Measurements from ENCODE around the gene NSRP1.

Gene NSRP1

DNA sequence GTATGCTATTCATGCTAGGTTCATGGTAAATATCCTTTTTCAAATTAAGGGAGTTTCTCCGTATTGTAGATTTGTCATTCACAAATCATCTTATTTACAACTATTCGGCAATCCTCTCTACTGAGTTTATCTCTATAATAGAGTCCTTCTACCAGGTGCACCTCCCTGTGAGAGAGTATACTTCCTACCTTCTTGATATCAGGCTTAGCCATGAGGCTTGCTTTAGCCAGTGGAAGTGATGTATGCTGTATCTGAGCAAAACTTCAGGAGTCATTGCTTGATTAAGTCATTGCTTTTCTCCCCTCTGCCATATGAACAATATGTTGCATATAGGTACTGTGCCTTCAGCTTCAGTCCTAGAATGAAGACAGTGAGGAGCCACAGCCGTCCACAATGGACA, 20.5 kb downstream of the NSRP1 start:
- TF ChIP-seq CREB1 (IDR thresholded peaks at IDR 0.05; ENCODE audit: low read depth) (no peak), EP300 (IDR thresholded peaks at IDR 0.05; ENCODE audit: borderline replicate concordance) (no peak), TEAD4 (IDR thresholded peaks at IDR 0.05) (no peak), EGR1 (IDR thresholded peaks at IDR 0.05) (no peak), TAF1 (IDR thresholded peaks at IDR 0.05; ENCODE audit: low read depth) (no peak), YY1 (IDR thresholded peaks at IDR 0.05; ENCODE audit: low read depth) (no peak), TCF12 (IDR thresholded peaks at IDR 0.05; ENCODE audit: low read depth) (no peak), CEBPB (IDR thresholded peaks at IDR 0.05) (no peak), FOXM1 (IDR thresholded peaks at IDR 0.05; ENCODE audit: borderline replicate concordance, low read depth) (no peak), RAD21 (IDR thresholded peaks at IDR 0.05; ENCODE audit: low read depth) (no peak), ZBTB7A (IDR thresholded peaks at IDR 0.05; ENCODE audit: low read depth) (no peak), NFIC (IDR thresholded peaks at IDR 0.05) (no peak)
- TF ChIP-seq, protein P1, sequence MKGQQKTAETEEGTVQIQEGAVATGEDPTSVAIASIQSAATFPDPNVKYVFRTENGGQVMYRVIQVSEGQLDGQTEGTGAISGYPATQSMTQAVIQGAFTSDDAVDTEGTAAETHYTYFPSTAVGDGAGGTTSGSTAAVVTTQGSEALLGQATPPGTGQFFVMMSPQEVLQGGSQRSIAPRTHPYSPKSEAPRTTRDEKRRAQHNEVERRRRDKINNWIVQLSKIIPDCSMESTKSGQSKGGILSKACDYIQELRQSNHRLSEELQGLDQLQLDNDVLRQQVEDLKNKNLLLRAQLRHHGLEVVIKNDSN (IDR thresholded peaks at IDR 0.05), result no peak
- TF ChIP-seq, protein P2, sequence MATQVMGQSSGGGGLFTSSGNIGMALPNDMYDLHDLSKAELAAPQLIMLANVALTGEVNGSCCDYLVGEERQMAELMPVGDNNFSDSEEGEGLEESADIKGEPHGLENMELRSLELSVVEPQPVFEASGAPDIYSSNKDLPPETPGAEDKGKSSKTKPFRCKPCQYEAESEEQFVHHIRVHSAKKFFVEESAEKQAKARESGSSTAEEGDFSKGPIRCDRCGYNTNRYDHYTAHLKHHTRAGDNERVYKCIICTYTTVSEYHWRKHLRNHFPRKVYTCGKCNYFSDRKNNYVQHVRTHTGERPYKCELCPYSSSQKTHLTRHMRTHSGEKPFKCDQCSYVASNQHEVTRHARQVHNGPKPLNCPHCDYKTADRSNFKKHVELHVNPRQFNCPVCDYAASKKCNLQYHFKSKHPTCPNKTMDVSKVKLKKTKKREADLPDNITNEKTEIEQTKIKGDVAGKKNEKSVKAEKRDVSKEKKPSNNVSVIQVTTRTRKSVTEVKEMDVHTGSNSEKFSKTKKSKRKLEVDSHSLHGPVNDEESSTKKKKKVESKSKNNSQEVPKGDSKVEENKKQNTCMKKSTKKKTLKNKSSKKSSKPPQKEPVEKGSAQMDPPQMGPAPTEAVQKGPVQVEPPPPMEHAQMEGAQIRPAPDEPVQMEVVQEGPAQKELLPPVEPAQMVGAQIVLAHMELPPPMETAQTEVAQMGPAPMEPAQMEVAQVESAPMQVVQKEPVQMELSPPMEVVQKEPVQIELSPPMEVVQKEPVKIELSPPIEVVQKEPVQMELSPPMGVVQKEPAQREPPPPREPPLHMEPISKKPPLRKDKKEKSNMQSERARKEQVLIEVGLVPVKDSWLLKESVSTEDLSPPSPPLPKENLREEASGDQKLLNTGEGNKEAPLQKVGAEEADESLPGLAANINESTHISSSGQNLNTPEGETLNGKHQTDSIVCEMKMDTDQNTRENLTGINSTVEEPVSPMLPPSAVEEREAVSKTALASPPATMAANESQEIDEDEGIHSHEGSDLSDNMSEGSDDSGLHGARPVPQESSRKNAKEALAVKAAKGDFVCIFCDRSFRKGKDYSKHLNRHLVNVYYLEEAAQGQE (IDR thresholded peaks at IDR 0.05; ENCODE audit: low read depth), result no peak
- TF ChIP-seq, protein P3, sequence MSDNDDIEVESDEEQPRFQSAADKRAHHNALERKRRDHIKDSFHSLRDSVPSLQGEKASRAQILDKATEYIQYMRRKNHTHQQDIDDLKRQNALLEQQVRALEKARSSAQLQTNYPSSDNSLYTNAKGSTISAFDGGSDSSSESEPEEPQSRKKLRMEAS (IDR thresholded peaks at IDR 0.05), result no peak

DNA sequence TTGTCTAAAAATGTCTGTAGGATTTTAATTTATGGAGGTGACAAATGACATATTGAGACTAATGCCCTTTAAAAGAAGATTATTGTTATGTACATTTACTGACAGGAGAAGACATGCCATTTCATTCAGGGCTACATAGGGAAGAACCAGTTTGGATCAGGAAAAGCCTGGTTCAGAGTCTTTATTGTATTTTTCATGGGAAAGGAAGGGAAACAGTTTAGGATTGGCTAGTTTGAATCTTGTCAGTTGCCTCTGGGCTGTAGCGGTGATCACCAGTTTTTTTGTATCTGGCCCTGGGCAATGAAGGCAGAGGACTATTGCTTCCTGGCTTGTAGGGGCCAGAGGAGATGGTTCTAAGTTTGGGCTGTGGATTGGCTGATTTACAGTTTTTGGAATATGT, 31.8 kb downstream of the NSRP1 start:
- TF ChIP-seq EP300 (IDR thresholded peaks at IDR 0.05; ENCODE audit: borderline replicate concordance) (no peak), CEBPB (IDR thresholded peaks at IDR 0.05) (no peak), EGR1 (IDR thresholded peaks at IDR 0.05) (no peak), TAF1 (IDR thresholded peaks at IDR 0.05; ENCODE audit: low read depth) (no peak), RAD21 (IDR thresholded peaks at IDR 0.05; ENCODE audit: low read depth) (no peak), NFIC (IDR thresholded peaks at IDR 0.05) (no peak), ZBTB7A (IDR thresholded peaks at IDR 0.05; ENCODE audit: low read depth) (no peak), TCF12 (IDR thresholded peaks at IDR 0.05; ENCODE audit: low read depth) (no peak), YY1 (IDR thresholded peaks at IDR 0.05; ENCODE audit: low read depth) (no peak)
- TF ChIP-seq, protein P3 (IDR thresholded peaks at IDR 0.05), result no peak

- TF ChIP-seq TEAD4 (IDR thresholded peaks at IDR 0.05) (no peak), EGR1 (IDR thresholded peaks at IDR 0.05) (no peak), FOXM1 (IDR thresholded peaks at IDR 0.05; ENCODE audit: borderline replicate concordance, low read depth) (no peak), RAD21 (IDR thresholded peaks at IDR 0.05; ENCODE audit: low read depth) (no peak)
- TF ChIP-seq, protein P1 (IDR thresholded peaks at IDR 0.05), result no peak
These were observed 34.9 kb downstream of the NSRP1 start for GRCh38 chr17:30151471-30151870.

DNA sequence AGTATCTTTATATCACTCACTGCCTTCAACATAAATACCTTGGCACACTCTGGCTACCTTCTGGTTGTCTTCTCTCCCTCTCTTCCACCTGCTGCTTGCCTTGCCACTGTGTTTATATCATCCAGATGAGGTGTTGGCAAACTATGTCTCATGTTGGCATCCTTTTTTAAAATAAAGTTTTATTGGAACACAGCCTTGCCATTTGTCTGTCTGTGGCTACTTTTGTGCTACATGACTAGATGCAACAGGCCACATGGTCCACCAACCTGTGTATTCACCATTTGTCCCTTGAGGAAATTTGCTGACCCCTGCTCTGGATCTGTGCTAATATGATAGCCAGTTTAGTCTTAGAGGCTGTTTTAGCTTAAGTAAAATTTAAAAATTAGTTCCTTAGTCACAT, 36.8 kb downstream of the NSRP1 start:
- TF ChIP-seq, protein P1 (IDR thresholded peaks at IDR 0.05), result no peak
- TF ChIP-seq EP300 (IDR thresholded peaks at IDR 0.05; ENCODE audit: borderline replicate concordance) (no peak), ZBTB7A (IDR thresholded peaks at IDR 0.05; ENCODE audit: low read depth) (no peak), RAD21 (IDR thresholded peaks at IDR 0.05; ENCODE audit: low read depth) (no peak), TCF12 (IDR thresholded peaks at IDR 0.05; ENCODE audit: low read depth) (no peak), TEAD4 (IDR thresholded peaks at IDR 0.05) (no peak), YY1 (IDR thresholded peaks at IDR 0.05; ENCODE audit: low read depth) (no peak), CEBPB (IDR thresholded peaks at IDR 0.05) (no peak), EGR1 (IDR thresholded peaks at IDR 0.05) (no peak), CREB1 (IDR thresholded peaks at IDR 0.05; ENCODE audit: low read depth) (no peak), FOXM1 (IDR thresholded peaks at IDR 0.05; ENCODE audit: borderline replicate concordance, low read depth) (no peak), TAF1 (IDR thresholded peaks at IDR 0.05; ENCODE audit: low read depth) (no peak), NFIC (IDR thresholded peaks at IDR 0.05) (no peak)
- TF ChIP-seq, protein P3 (IDR thresholded peaks at IDR 0.05), result no peak
- TF ChIP-seq, protein P2 (IDR thresholded peaks at IDR 0.05; ENCODE audit: low read depth), result no peak

DNA sequence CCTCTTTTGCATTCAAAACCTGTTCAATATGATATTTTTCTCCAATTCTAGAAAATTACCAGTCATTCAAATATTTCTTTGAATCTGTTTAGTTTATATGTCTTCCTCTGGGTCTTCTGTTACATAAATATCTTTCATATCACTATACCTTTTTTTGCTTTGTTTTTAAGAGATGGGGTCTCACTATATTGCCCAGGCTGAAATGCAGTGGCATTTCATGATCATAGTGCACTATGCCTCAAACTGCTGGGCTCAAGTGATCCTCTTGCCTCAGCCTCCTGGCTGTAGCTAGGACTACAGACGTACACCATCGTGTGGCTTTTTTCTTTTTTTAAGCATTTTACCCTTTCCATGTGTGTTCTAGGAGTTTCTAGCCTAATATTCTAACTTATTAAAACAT, 38.8 kb downstream of the NSRP1 start:
- TF ChIP-seq ZBTB7A (IDR thresholded peaks at IDR 0.05; ENCODE audit: low read depth) (no peak), RAD21 (IDR thresholded peaks at IDR 0.05; ENCODE audit: low read depth) (no peak), YY1 (IDR thresholded peaks at IDR 0.05; ENCODE audit: low read depth) (no peak), TCF12 (IDR thresholded peaks at IDR 0.05; ENCODE audit: low read depth) (no peak), FOXM1 (IDR thresholded peaks at IDR 0.05; ENCODE audit: borderline replicate concordance, low read depth) (no peak), NFIC (IDR thresholded peaks at IDR 0.05) (no peak), CREB1 (IDR thresholded peaks at IDR 0.05; ENCODE audit: low read depth) (no peak), EP300 (IDR thresholded peaks at IDR 0.05; ENCODE audit: borderline replicate concordance) (no peak)
- TF ChIP-seq, protein P1 (IDR thresholded peaks at IDR 0.05), result no peak
- TF ChIP-seq, protein P2 (IDR thresholded peaks at IDR 0.05; ENCODE audit: low read depth), result no peak
- TF ChIP-seq, protein P3 (IDR thresholded peaks at IDR 0.05), result no peak

Data from Ishikawa (cell line).